GM21717 (cell line): ENCODE results near the gene WBP1.
"Not testable (repeated sequence)": the region's sequence is repeated elsewhere in the genome, so short reads cannot be mapped to it uniquely, and the experiment has no call there.

ENCODE experiments used
- ATAC-seq: cut with Tn5 transposase; IDR thresholded peaks from one replicate; pipeline ENCODE4 v1.9.1; 2021; ENCODE audit warnings: mild to moderate bottlenecking, moderate library complexity; ENCODE audit not compliant: unreplicated experiment

WBP1 gene

GRCh38 chr2:74448771-74449170, 9.5 kb upstream of the WBP1 start:
- ATAC-seq: no peak

DNA sequence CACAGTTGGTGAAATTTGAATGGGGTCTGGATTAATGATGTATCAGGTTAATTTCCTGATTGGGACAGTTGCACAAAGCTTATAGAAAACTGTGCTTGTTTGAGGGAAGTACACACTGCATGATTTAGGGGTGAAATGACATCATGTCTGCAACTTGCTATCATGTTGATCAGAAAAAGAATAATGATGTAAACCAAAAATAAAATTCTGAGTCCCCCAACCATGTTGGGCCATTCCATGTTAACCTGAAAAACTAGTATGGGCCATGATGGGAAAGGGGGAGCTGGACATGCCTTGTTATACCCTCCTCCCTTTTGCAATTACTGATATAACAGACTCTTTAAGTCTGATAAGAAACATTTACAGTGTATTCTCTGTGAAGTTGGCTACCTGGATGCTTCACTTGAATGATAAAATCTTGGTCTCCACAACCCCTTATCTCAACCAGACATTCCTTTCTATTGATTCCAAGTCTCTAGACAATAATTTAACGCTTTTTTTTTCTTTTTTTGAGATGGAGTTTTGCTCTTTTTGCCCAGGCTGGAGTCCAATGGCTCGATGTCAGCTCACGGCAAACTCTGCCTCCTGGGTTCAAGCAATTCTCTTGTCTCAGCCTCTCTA, 7.6 kb upstream of the WBP1 start:
- ATAC-seq: no peak

DNA sequence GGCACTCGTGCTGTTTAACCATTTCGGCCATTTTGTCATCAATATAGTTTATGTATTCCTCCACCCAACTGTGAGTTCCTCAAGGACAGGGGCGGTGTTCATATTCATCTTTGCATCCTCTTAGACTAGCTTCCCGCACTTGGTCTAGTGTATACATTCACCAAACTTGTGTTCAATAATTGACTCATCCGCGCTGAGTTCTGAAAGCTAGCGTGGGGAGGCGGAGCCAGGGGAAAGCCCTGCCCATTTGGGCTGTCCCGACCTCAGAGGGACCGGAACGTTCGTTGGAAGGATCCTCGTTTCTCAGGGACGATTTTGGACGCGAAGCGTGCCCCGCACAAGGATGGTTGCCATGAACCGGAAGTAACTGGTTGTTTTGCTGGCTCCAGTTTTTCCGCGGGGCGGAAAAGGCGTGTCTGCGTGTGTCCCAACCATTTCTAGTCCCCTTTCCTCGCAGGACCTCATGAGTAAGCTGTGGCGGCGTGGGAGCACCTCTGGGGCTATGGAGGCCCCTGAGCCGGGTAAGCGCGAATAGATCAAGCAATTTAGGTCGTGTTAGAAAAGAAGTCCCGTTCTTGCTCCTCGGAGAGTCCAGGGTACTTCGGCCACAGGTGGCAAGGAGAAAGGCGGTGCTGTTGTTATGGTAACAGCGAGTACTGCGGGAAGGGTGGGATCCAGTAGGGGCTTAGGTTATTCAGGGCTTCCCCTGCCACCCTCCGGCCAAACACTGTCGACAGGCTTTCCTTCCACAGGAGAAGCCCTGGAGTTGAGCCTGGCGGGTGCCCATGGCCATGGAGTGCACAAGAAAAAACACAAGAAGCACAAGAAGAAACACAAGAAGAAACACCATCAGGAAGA, 3.4 kb upstream of the WBP1 start, which contains the start of gene INO80B:
TSS of gene INO80B (plus strand) at position 434 of the 858 bp plus-strand sequence. CDS start at position 464, 30 bp downstream.
- peak; percentile 35 for ATAC-seq

- no peak for ATAC-seq
These were observed 1.1 kb upstream of the WBP1 start for GRCh38 chr2:74457129-74457548.

- peak; percentile 33 for ATAC-seq
These were observed 598 bp upstream of the WBP1 start for GRCh38 chr2:74457549-74458131.

GRCh38 chr2:74458938-74459363, 713 bp downstream of the WBP1 start:
- ATAC-seq: no peak

- not testable (repeated sequence) for ATAC-seq
These were observed 1.4 kb downstream of the WBP1 start for GRCh38 chr2:74459503-74460118.

DNA sequence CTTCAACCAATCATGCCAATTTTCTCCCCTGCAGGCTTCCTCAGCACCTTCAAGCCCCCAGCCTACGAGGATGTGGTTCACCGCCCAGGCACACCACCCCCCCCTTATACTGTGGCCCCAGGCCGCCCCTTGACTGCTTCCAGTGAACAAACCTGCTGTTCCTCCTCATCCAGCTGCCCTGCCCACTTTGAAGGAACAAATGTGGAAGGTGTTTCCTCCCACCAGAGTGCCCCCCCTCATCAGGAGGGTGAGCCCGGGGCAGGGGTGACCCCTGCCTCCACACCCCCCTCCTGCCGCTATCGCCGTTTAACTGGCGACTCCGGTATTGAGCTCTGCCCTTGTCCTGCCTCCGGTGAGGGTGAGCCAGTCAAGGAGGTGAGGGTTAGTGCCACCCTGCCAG, 1.9 kb downstream of the WBP1 start:
- ATAC-seq: not testable (repeated sequence)

- no peak for ATAC-seq
These were observed 3.2 kb downstream of the WBP1 start for GRCh38 chr2:74461187-74462053.

DNA sequence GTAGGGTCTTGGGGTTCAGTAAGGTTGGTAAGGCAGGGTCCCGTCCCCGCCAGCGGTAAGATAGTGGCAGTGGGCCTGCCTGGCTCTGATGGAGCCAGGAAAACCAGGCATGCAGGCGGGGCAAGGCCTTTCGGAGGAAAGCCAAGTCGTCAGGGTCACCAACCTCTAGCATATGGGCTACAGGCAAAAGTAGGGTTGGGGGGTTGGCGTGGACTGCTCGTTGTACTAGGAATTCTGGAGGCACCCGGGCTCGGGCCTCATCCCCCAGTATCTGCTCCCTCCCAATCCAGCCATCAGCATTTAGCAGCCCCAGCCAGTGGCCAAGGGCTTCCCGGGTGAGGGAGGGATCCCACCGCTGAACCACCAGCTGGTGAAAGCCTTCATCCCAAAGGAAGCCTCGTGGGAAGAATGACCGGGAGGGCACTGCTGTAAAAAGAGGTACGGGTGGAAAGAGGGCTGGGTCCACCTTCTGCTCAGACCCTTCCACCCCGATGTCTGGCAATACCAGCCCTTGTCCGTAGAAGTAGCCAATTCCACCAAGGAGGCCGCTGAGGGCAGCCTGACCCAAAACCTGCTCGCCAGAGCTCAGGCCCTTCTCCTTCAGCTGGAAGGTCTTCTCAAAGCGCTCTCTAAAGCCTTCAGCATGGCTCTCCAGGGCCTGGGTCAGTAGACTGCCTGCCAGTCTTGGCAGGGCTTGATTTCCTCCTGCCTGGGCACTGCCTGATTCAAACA, 4.0 kb downstream of the WBP1 start:
- no peak for ATAC-seq

DNA sequence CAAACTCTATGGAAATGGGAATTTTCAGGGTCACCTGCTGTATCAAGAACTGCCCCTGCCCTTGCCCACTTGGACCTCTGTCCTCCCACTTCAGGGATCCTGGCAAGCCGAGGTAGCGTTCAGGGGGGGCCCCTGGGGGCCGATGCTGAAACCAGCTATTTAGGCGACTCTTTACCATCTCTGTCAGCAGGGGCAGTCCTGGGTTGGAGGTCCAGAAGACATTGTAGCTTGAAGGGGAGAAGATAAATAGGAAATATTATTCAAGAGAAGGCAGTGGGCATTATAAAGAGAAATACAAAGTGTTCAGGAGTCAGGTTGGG, 4.5 kb downstream of the WBP1 start:
- ATAC-seq: no peak

DNA sequence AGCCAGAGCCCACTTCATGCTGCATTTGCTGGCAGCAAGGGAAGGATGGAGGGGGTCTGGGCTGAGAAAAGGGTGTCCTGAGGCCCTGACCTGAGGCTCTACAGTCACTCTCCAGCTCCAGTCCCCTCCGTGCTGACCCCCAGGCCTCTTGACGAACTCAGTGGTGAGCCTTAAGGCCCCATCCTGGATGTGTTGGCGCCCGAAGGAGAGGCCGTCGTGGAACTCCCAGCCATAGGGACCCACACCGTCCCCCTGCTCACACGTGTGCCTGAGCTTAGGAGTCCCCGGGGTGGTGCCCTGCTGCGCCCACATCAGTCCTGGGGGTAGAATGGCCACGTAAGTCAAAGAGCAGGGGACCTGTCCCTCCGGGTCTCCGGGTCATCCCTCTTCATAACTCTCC, 6.2 kb downstream of the WBP1 start:
- no peak for ATAC-seq

DNA sequence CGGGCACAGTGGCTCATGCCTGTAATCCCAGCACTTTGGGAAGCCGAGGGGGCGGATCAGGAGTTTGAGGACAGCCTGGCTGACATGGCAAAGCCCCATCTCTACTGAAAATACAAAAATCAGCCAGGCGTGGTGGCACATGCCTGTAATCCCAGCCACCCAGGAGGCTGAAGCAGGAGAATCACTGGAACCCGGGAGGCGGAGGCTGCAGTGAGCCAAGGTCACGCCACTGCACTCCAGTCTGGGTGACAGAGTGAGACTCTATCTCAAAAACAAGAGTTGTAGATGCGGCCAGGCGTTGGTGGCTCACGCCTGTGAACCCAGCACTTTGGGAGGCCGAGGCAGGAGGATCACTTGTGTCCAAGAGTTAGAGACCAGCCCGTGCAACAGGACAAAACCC, 12.5 kb downstream of the WBP1 start:
- not testable (repeated sequence) for ATAC-seq

- no peak for ATAC-seq
These were observed 13.3 kb downstream of the WBP1 start for GRCh38 chr2:74471332-74472065.

DNA sequence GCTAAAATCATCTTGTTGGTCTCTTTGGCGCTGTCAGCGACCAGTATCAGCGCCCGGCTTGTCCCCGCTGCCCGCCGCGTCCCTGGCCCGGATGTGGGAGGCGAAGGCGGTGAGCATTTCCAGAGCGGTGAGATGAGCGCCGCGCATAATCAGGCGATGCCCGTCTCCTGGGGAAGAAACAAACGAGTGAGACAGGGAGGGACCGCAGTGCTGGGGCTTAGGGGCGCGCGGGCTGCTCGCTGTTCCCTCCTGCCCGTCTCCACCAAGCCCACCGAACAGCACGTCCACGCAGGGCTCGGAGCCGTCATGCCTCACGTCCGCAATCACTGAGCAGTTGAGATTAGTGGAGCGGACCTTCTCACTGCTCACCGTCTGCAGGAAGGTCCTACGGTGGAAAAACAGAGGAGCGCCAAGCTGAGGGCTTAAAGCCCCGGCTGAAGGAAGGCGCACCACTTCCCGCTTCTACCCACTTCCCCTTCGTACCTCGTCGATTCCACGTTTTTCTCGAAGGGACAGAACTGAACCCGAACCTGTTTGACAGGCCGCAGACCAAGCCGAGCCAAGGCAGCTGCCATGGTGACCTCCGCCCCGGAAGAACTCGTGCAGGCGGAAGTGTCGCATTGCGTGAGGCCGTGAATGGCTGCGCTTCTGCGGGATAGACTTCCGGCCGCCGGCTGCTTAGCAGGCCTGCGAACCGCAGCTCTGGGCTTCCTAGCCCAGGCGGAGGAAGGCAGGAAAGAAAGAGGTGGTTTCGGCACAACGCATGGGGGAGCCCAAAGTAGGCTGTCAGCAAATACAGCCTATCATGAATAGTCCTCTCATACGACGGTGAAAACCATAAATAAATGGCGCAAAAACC, 14.1 kb downstream of the WBP1 start, which contains the start of gene MRPL53:
TSS of gene MRPL53 (minus strand) at position 595 of the 859 bp plus-strand sequence. CDS start at position 575, 20 bp downstream.
- peak; percentile 78 for ATAC-seq

GRCh38 chr2:74472945-74473258, 14.7 kb downstream of the WBP1 start:
- ATAC-seq: no peak

GRCh38 chr2:74474481-74474880, 16.2 kb downstream of the WBP1 start:
- no peak for ATAC-seq

- ATAC-seq: no peak
These were observed 16.7 kb downstream of the WBP1 start for GRCh38 chr2:74474899-74475298.
